Muscle of arm (tissue), 12 donors: ENCODE results near the gene TPP1. TPM values are rescaled to one million over a fixed set of nuclear protein-coding genes. Genes with fewer than 3 reads are reported as not detected.

Source experiments
- DNase-seq: peaks from one replicate; pipeline ENCODE4 v3.0.0-alpha.2; 2013
- polyA plus RNA-seq, 12 donors: library from polyadenylated mRNA; unstranded; fragments of 120-200 nt; gene quantifications; one replicate each; pipeline ENCODE4 v1.2.1, GENCODE V29; 2013; ENCODE audit not compliant: insufficient read length in 12 of 12

The TPP1 gene
- polyA plus RNA-seq, 12 donors: 37.1 to 78.2 (median 41.9) TPM; not detected in 1

DNA sequence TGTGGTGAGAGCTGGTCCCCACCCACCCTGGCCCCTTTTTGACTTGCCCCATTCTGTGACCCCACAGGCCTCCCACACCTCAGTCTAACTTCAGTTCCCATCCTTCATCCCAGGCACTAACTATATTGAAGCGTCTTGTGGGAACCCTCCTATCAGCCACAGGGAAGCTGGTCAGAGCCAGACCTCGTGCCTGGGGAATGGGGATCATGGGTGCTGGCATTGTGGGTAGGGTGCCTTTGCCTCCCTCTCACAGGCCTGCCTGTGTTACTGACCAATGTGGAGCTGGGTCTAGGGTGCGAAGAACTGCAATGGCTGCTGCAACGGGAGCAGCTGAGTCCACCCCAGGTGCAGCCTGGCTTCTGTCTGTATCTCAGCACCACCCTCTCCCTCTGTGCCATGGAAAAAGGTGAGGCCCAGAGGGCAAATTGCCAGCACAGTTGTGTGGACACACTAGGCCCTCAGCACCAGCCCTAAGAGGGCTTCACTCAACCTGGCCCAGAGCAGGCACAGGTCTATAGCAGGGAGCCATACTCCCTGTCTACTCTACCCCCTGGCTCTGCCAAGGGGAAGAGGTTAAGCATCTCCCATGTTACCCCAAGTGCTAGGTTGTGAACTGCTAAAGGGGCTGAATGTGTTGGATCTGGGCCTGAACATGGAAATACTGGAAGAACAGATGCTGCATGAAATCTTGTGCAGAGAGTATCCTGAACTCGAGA lies 53.1 kb downstream of the TPP1 start:
- no peak for DNase-seq

DNA sequence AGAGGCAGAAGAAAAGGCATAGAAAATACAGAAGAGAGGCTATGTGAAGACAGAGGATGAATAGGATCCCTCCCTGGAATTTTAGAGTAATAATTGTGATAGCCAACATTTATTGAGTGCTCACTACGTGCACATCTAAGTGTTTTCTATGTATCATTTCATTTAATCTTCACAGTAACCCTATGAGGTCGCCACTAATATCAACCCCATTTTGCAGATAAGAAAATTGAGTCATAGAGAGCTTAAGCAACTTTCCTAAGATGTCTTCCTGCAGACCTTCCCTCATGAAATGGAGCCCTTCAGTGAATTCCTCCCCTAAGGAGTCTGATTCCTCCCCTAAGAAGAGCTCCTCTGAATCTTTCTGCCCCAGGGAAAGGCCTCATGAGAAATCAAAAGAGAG lies 53.9 kb downstream of the TPP1 start:
- DNase-seq: no peak

DNA sequence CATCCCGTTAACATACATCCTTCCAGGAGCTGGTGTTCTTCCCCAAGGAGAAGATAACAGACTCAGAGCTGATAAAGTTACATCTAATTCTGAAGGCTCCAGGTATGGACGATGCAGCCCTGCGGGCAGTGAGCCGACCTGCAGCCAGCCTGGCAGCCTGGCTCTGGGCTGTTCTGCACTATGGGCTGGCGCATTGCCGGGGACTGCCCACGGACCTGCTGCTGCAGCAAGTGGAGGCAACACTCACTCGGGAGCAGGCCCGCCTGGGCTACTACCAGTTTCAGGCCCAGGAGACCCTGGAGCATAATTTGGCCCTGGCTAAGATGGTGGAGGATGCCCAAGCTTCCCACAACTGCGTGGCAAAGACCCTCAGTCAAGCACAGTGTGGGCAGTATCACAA lies 55.6 kb downstream of the TPP1 start:
- no peak for DNase-seq

DNA sequence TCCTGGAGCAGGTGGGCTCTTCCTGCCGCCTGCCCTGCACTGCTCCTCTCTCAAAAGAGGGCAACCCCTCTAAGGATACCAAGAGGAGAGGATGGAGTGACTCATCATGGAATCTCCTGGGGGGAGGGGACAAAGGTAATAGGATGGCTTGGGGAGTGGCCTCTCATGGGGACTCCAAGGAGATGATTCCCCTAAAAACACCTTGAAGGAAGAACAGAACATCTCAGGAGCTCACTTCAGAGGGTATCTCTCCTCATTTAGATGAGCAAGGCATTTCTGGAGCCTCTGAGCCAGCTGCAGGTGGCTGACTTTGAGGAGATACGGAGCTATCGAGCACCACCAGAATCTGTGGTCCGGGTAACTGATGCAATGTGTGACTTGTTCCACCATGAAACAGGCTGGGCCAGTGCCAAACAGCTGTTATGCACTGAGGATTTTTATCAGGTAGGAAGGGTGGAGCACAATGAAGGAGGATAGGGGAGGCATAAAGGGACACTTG lies 56.1 kb downstream of the TPP1 start:
- no peak for DNase-seq

Other genes starting within 250 kb of the TPP1 start
- 10 to 100 TPM in 10 of 12 donors, 1 to 10 TPM in 1, not detected in 1; 9.7 to 28.5 (median 23.4) TPM for gene SMPD1, start 228.9 kb downstream of the TPP1 start, polyA plus RNA-seq
- 10 to 100 TPM in 11 of 12 donors, not detected in 1; 20.5 to 32.5 (median 28.1) TPM for gene APBB1, start 200.3 kb downstream of the TPP1 start, polyA plus RNA-seq
- gene HPX, start 178.4 kb downstream of the TPP1 start, polyA plus RNA-seq: 1 to 10 TPM in 10 of 12 donors, not detected in 2; 1.1 to 6.6 (median 1.8) TPM
- 10 to 100 TPM in 11 of 12 donors, not detected in 1; 11.3 to 27.6 (median 13.7) TPM for gene TRIM3, start 145.5 kb downstream of the TPP1 start, polyA plus RNA-seq
- gene ARFIP2, start 138.1 kb downstream of the TPP1 start, polyA plus RNA-seq: 10 to 100 TPM in 11 of 12 donors, not detected in 1; 25.7 to 57.2 (median 34.5) TPM
- 10 to 100 TPM in 11 of 12 donors, not detected in 1; 14.6 to 24.2 (median 20.1) TPM for gene TIMM10B, start 137.9 kb downstream of the TPP1 start, polyA plus RNA-seq
- gene DNHD1, start 122.1 kb downstream of the TPP1 start, polyA plus RNA-seq: 10 to 100 TPM in 4 of 12 donors, 1 to 10 TPM in 7, not detected in 1; 3.7 to 12.6 (median 8.2) TPM
- gene RRP8, start 15.8 kb downstream of the TPP1 start, polyA plus RNA-seq: 10 to 100 TPM in 11 of 12 donors, not detected in 1; 18.6 to 23.3 (median 19.2) TPM
- 100 to 1,000 TPM in 11 of 12 donors, not detected in 1; 120 to 152 (median 136) TPM for gene ILK, start 15.6 kb downstream of the TPP1 start, polyA plus RNA-seq
- gene TAF10, start 7.2 kb downstream of the TPP1 start, polyA plus RNA-seq: 100 to 1,000 TPM in 8 of 12 donors, 10 to 100 TPM in 3, not detected in 1; 54.3 to 126 (median 109) TPM
- 10 to 100 TPM in 11 of 12 donors, not detected in 1; 32.3 to 51.2 (median 39.6) TPM for gene DCHS1, start 36.4 kb upstream of the TPP1 start, polyA plus RNA-seq
- gene MRPL17, start 63.9 kb upstream of the TPP1 start, polyA plus RNA-seq: 10 to 100 TPM in 11 of 12 donors, not detected in 1; 53.7 to 70.9 (median 61.2) TPM
- under 1 TPM in 2 of 12 donors, not detected in 10; 0.04 to 0.21 TPM for gene OR2AG2, start 152.6 kb upstream of the TPP1 start, polyA plus RNA-seq
- gene OR2AG1, start 163.6 kb upstream of the TPP1 start, polyA plus RNA-seq: under 1 TPM in 1 of 12 donors, not detected in 11; 0.03 TPM
- gene OR6A2, start 180.3 kb upstream of the TPP1 start, polyA plus RNA-seq: not detected
- gene OR10A5, start 226.3 kb upstream of the TPP1 start, polyA plus RNA-seq: not detected
- under 1 TPM in 1 of 12 donors, not detected in 11; 0.06 TPM for gene OR10A2, start 243.6 kb upstream of the TPP1 start, polyA plus RNA-seq